Omental fat pad (tissue), 4 donors: ENCODE measurements around the gene NME5. TPM values are rescaled to one million over a fixed set of nuclear protein-coding genes. Genes with fewer than 3 reads are reported as not detected.
A peak's percentile ranks its signal among the peaks of the same experiment; 100 is the strongest.
"Not testable (repeated sequence)": the region's sequence is repeated elsewhere in the genome, so short reads cannot be mapped to it uniquely, and the experiment has no call there.

Source experiments
- ATAC-seq: fragments of 150-250 bp; one replicate; pipeline ENCODE4 v1.9.1; 2016; ENCODE audit warnings: mild to moderate bottlenecking, moderate library complexity; ENCODE audit not compliant: low FRiP score
- DNase-seq: peaks from one replicate; pipeline ENCODE4 v3.0.0-alpha.2; 2019; ENCODE audit warnings: low spot score
- CTCF ChIP-seq, 3 donors: fragments of 450-650 bp; IDR thresholded peaks; one replicate each; pipeline ENCODE4 v1.5.1; 2016 to 2017; ENCODE audit warnings: antibody characterized with exemption in 3 of 3, mild to moderate bottlenecking in 3 of 3, moderate library complexity in 2 of 3
- total RNA-seq, 4 donors: library from RNA; depleted of rRNA; stranded (reverse); fragments of >200 nt; gene quantifications; one replicate each; pipeline ENCODE4 v1.1.0, GENCODE V29; 2016

Gene NME5
- total RNA-seq, 4 donors from 2014 or later: 0.36 to 2.3 (median 0.75) TPM; not detected in 1

DNA sequence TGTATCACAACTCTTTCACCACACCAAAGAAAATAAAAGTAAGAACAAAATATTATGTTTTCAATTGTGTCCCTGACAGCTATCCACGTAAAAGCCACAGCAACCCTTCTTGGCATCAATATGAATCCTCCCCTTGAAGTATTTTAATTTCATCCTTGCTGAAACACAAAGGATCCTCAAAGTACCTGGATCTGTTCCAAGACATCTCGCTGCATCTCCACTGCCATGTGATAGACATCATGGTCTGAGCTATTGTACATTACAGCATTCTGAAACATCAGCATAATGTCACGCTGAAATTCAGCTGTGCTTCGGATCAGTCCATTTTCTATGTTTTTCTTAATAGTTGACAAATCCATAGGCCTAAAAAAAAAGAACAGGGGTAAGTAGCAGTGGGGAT, 21.5 kb upstream of the NME5 start:
- no peak for TF ChIP-seq CTCF (IDR thresholded peaks at IDR 0.05)
- DNase-seq (no peak), ATAC-seq (no peak)

DNA sequence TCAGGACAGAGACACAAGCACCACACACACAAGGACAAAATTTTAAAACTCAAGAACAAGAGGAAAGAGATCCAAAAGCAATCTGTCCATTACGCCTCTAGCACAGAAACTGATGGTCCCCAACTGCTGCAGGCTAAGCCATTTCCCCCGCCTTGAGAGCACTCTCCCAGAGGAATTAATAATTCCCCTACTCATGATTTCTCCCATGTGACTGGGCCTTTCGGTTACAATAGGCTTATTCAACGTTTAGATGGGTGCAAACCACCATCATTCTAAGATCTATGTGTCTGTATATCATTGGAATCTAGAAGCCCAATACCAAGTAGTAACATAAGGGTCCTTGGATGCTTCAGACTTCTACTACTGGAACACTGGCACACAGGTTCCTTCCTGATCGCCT, 20.4 kb upstream of the NME5 start:
- ATAC-seq: no peak
- DNase-seq: no peak
- no peak for TF ChIP-seq CTCF (IDR thresholded peaks at IDR 0.05)

DNA sequence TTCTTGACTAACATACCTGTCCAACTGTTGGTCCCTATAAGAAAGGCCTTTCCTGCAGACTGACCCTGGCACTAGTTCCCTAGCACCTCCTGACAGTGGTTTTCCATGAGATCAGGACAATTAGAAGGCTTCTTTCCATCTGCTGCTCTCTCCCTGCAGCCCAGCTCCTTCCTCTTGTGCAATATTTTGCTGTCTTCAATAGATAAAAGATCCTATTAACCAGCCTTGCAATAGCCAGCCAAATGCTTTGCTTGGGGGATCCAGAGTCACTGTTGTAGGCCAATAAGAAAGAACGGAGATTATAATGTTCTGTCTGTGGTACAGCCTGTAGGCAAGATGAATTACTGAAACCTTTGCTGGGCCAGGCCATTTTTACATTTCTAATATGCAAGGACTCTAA, 18.4 kb upstream of the NME5 start:
- no peak for ATAC-seq
- no peak for DNase-seq
- no peak for TF ChIP-seq CTCF (IDR thresholded peaks at IDR 0.05)

DNA sequence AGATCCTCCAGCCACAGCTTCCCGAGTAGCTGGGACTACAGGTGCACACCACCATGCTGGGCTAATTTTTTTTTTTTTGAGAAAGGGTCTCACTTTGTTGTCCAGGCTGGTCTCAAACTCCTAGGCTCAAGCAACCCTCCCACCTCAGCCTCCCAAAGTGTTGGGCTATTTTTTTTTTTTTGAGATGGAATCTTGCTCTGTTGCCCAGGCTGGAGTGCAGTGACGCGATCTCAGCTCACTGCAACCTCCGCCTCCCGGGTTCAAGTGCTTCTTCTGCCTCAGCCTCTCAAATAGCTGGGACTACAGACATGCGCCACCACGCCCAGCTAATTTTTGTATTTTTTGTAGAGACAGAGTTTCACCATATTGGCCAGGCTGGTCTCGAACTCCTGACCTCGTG, 16.7 kb upstream of the NME5 start:
- not testable (repeated sequence) for ATAC-seq, DNase-seq

DNA sequence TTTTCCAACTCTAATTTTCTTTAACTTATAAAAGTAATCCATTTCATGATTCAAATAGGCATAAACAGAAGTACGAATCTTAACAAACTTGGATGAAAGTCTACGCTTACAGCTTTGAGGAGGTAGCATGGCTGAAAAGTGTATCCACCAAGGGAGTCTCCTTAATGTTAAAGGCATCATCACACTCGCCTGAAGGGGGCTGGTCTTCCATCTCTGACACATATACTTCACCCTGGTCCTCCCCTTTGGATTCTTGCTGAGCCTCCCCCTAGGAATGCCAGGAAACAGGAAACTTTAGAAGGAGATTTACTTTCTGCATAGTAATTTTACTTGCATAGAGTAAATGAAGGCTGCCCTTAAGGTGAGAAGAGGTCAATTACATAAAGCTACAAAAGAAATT, 10.3 kb upstream of the NME5 start:
- ATAC-seq: no peak
- DNase-seq: no peak
- no peak for TF ChIP-seq CTCF (IDR thresholded peaks at IDR 0.05)

- no peak for TF ChIP-seq CTCF (IDR thresholded peaks at IDR 0.05)
- no peak for DNase-seq
- ATAC-seq: peak; percentile 41
These were observed 9.6 kb upstream of the NME5 start for GRCh38 chr5:138148811-138149210.

DNA sequence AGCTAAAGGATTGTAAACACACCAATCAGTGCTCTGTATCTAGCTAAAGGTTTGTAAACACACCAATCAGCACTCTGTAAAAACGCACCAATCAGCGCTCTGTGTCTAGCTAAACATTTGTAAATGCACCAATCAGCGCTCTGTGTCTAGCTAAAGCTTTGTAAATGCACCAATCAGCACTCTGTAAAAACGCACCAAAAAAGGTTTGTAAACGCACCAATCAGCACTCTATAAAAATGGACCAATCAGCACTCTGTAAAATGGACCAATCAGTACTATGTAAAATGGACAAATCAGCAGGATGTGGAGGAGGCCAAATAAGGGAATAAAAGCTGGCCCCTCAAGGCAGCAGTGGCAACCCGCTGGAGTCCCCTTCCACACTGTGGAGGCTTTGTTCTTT, 4.3 kb upstream of the NME5 start:
- DNase-seq: not testable (repeated sequence)

GRCh38 chr5:138141734-138142133, 2.5 kb upstream of the NME5 start:
- ATAC-seq: no peak
- no peak for DNase-seq

More for the DNA sequence above, 4.3 kb upstream of the NME5 start:
- ATAC-seq: not testable (repeated sequence)

More at GRCh38 chr5:138141734-138142133, 2.5 kb upstream of the NME5 start:
- no peak for TF ChIP-seq CTCF (IDR thresholded peaks at IDR 0.05)
